RWPE2 (cell line): ENCODE results near the gene BCL2.

Experiments
- ATAC-seq: fragments of 200-7000 bp; cut with Tn5 transposase; 3 replicates; pipeline ENCODE4 v1.9.1; 2021; ENCODE audit warnings: low read depth
- DNase-seq: peaks from one replicate; pipeline ENCODE4 v3.0.0-alpha.2; 2020; ENCODE audit warnings: low spot score
- H3K27ac ChIP-seq: fragments of 450-650 bp; 2 replicates; pipeline ENCODE4 v1.5.1; 2017; ENCODE audit warnings: mild to moderate bottlenecking; ENCODE audit not compliant: poor library complexity, severe bottlenecking
- H3K27me3 ChIP-seq: fragments of 250-450 bp; sonication (Bioruptor Pico); 2 replicates; pipeline ENCODE4 v1.5.1; 2021; ENCODE audit warnings: mild to moderate bottlenecking, moderate library complexity; ENCODE audit not compliant: insufficient read depth, poor library complexity, severe bottlenecking
- H3K36me3 ChIP-seq: fragments of 250-450 bp; sonication (Bioruptor Pico); 2 replicates; pipeline ENCODE4 v1.5.1; 2020; ENCODE audit warnings: low read depth, mild to moderate bottlenecking, moderate library complexity
- H3K4me1 ChIP-seq: fragments of 250-450 bp; sonication (Bioruptor Pico); 2 replicates; pipeline ENCODE4 v1.5.1; 2021; ENCODE audit warnings: mild to moderate bottlenecking, moderate library complexity; ENCODE audit not compliant: insufficient read depth, poor library complexity, severe bottlenecking
- H3K4me3 ChIP-seq: fragments of 250-450 bp; sonication (Bioruptor Pico); 2 replicates; pipeline ENCODE4 v1.5.1; 2021; ENCODE audit warnings: mild to moderate bottlenecking, moderate library complexity; ENCODE audit not compliant: severe bottlenecking
- H3K9me3 ChIP-seq: fragments of 250-450 bp; sonication (Bioruptor Pico); 2 replicates; pipeline ENCODE4 v1.5.1; 2021; ENCODE audit warnings: mild to moderate bottlenecking, moderate library complexity; ENCODE audit not compliant: severe bottlenecking
- CTCF ChIP-seq: fragments of 450-650 bp; IDR thresholded peaks from one replicate; pipeline ENCODE4 v1.5.1; 2017; ENCODE audit warnings: mild to moderate bottlenecking, moderate library complexity; ENCODE audit not compliant: poor library complexity, severe bottlenecking

Gene BCL2

DNA sequence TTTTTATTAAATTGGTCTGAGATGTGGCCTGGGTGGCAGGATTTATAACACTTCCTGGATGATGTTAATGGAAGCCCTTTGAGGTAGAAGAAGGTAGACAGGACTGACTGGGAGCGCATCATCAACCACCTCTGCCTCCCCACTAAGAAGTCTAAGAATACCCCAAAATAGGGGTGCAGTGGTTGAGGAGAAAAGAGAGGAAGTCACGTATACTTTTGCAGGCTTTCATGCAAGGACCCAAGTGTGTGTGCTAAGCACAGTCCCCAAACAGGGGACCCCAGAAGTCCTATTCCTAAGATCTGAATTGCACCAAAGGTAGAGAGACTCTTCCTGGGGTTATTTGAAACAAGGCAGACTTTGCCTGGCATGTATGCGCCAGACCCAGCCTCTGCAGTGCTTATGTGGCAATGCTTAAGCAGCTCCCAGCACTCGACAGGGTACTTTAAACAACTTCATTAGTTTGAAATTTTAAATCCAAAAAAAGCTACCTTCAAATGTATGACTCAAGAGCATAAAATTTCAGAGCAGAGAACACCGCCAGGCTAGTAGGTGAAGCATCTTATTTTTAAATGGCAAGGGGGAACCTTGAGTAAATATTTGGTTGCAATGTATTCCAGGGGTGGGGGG, 35.3 kb downstream of the BCL2 start:
- no peak for TF ChIP-seq CTCF
- no peak overlapping the region for H3K27ac ChIP-seq
- no peak overlapping the region for H3K4me3 ChIP-seq
- no peak for ATAC-seq
- no peaks in the 10 kb centered on the region for H3K9me3 ChIP-seq
- no peak for DNase-seq
- H3K36me3 ChIP-seq: no peaks in the 10 kb centered on the region
- no peaks in the 10 kb centered on the region for H3K4me1 ChIP-seq
- no peaks in the 10 kb centered on the region for H3K27me3 ChIP-seq

DNA sequence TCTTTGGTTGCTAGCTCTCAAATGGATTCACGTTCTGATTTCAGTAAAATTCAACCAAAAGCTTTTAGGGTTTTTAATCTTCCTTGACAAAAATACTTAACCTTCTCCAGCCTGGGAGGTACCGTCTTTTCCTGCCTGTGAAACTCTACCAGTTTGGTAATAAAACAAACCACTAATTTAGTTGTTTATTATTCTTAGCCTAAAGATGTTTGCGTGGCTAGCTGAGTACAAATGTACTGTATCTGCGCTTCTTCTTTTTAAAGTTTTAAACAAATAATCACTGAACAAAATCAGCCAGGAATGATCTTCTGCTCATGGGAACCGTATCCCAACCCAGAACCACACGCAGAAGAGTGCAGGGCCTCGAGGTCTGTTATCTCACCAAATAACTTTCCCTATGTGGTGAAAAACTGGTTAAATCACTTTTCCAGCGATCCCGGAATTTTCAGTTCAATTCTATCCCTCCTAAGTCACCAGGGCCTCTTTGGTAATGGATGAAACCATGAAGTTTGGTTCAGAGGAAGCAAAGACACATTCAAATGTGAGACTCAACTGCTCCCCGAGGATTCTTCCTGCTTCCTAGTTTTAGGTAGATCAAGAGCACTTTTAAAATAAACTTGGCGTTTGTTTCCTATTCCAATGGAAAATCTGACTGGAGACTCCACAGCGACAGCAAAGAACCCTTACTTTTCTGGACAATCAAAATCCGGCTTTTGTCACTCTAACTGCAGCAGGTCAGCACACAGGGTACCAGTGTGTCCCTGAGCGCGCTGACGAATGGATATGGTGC, 36.1 kb downstream of the BCL2 start:
- H3K9me3 ChIP-seq: no peaks in the 10 kb centered on the region
- H3K36me3 ChIP-seq: no peaks in the 10 kb centered on the region
- ATAC-seq (no peak), DNase-seq (no peak)
- no peak overlapping the region for H3K4me3 ChIP-seq
- no peaks in the 10 kb centered on the region for H3K4me1 ChIP-seq
- H3K27ac ChIP-seq: no peak overlapping the region
- no peak for TF ChIP-seq CTCF
- no peaks in the 10 kb centered on the region for H3K27me3 ChIP-seq

GRCh38 chr18:63282793-63283192, 36.8 kb downstream of the BCL2 start:
- Histone ChIP-seq H3K27ac (no peak overlapping the region), H3K9me3 (no peaks in the 10 kb centered on the region), H3K27me3 (no peaks in the 10 kb centered on the region), H3K4me1 (no peaks in the 10 kb centered on the region), H3K36me3 (no peaks in the 10 kb centered on the region), H3K4me3 (no peak overlapping the region)
- no peak for ATAC-seq
- DNase-seq: no peak
- no peak for TF ChIP-seq CTCF

DNA sequence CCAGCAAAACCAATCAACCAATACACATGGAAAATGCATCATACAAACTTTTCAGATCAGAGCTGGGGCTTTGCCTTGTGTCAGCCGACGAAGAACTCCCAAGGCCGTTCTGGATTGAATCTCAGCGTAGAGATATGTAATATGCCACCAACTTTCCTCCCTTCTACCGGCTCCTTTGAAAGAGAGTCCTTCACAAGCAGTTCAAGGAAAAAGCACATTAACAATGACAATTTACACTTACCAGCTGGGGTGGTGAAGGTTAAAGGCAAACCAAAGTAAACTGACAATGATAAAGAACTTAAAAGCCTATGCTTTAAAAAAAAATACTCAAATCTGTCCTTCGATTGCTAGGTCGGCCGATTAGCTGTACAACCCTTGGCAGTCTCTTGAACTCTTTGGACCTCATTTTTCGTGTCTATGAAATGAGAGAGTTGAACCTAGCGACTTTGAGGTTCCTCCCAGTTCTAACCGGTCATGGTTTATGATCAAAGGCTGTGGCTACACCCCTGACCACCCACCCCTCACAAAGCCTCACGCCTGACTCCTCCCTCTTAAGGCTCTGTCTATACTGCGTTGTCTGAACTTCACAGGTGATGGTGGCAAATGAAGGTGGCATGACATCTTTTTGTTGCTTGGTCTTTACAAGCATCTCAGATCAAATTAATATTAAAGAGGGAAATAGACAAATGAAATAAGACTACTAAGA, 46.2 kb downstream of the BCL2 start:
- H3K27ac ChIP-seq: no peak overlapping the region
- H3K4me1 ChIP-seq: no peaks in the 10 kb centered on the region
- H3K9me3 ChIP-seq: no peaks in the 10 kb centered on the region
- ATAC-seq (no peak), DNase-seq (no peak)
- no peaks in the 10 kb centered on the region for H3K27me3 ChIP-seq
- H3K4me3 ChIP-seq: no peak overlapping the region
- no peak for TF ChIP-seq CTCF
- H3K36me3 ChIP-seq: no peaks in the 10 kb centered on the region
